Putamen (tissue), 1 donor: ENCODE measurements around the gene ACSL6.
"Not testable (repeated sequence)": the region's sequence is repeated elsewhere in the genome, so short reads cannot be mapped to it uniquely, and the experiment has no call there.

ENCODE experiments used
- DNase-seq: peaks from one replicate; pipeline ENCODE4 v3.0.0-alpha.2; 2016; ENCODE audit warnings: low spot score

Gene ACSL6

DNA sequence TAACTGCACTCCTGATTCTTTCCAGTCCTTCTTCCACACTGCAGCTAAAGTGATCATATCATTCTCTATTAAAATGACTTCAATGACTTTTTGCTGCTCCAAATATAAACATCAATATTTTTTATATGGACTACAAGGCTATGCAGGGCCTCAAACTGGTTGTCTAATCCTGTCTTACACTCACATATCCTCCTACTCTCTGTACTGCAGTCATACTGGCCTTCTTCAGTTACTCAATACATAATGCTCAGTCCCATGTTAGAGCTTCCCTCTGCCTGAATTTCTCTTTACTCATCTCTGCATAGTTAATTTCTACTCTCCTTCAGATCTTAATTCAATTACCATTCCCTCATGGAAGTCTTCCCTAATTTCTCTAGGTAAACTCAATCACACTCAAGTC is 69.4 kb downstream of the ACSL6 start:
- no peak for DNase-seq

DNA sequence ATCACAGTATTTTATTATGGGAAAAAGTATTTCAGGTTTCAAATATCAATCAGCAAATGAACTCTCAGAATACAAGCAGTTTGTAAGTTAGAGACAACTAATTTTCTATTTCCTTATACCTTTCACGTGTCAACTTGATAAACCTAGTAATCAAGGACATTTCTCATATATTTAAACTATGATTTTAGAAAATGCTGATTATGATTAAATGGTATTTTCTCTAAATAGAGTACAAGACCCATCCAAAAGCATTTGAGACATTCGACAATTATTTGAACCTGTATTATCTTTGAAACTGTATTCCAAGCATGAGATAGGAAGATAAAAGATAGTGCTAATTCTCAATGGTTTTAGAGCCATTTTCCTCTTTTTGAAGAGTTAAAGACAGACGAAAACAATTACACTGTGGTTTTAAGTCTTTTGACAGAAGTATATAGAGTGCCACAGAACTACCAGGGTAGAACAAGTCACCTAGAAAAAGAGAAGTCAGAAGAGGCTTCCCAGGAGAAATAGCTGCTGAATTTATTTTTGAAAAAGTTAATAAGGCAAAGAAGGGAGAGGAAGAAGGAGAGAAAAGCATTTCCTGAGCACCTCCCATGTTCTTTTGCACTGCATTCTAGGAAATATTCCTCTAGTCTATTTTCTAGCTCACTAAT is 71.6 kb downstream of the ACSL6 start:
- no peak for DNase-seq

- DNase-seq = no peak
Observed at GRCh38 chr5:131932235-131932634, 79.2 kb downstream of the ACSL6 start.

- DNase-seq = no peak
Observed at GRCh38 chr5:131928957-131929356, 82.5 kb downstream of the ACSL6 start.

- DNase-seq = no peak
Observed at GRCh38 chr5:131926168-131926567, 85.3 kb downstream of the ACSL6 start.

GRCh38 chr5:131916481-131916880 is 95.0 kb downstream of the ACSL6 start:
- DNase-seq = no peak

DNA sequence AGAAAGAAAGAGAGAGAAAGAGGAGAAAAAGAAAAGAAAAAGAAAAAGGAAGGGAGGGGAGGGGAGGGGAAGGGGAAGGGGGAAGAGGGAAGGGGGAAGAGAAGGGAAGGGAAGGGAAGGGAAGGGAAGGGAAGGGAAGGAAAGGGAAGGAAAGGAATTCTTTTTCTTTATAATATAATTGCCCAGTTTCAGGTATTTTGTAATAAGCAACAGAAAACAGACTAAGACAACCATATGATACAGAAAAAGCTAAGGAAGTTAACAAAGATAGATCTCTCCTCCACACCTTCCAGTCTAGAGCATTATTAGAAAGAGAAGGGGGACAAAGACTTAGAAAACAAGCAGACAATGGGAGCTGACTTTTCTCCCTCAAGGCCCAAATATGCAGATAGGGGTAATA is 97.0 kb downstream of the ACSL6 start:
- no peak for DNase-seq

GRCh38 chr5:131913603-131914002 is 97.9 kb downstream of the ACSL6 start:
- no peak for DNase-seq

GRCh38 chr5:131906668-131907067 is 104.8 kb downstream of the ACSL6 start:
- no peak for DNase-seq

- not testable (repeated sequence) for DNase-seq
Observed at GRCh38 chr5:131902266-131902665, 109.2 kb downstream of the ACSL6 start.
